GM19452 (cell line): ENCODE results near the gene COMMD6.

Source experiments
- ATAC-seq: cut with Tn5 transposase; IDR thresholded peaks from one replicate; pipeline ENCODE4 v1.9.1; 2021; ENCODE audit not compliant: unreplicated experiment

COMMD6 gene

GRCh38 chr13:75485286-75486062 lies 52.2 kb downstream of the COMMD6 start:
- ATAC-seq, result no peak

DNA sequence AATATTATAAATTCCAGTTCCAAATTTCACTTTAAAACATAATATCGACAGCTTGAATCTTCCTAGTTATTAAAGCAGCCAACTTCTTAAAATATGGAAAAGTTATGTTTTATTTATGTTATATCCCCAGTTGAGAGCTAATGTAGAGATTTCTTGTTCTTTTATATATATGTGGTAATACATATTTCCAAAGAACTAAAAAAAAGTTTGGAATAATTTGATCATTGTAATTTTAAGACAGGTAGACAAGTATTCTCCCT lies 54.9 kb downstream of the COMMD6 start:
- ATAC-seq, result no peak

DNA sequence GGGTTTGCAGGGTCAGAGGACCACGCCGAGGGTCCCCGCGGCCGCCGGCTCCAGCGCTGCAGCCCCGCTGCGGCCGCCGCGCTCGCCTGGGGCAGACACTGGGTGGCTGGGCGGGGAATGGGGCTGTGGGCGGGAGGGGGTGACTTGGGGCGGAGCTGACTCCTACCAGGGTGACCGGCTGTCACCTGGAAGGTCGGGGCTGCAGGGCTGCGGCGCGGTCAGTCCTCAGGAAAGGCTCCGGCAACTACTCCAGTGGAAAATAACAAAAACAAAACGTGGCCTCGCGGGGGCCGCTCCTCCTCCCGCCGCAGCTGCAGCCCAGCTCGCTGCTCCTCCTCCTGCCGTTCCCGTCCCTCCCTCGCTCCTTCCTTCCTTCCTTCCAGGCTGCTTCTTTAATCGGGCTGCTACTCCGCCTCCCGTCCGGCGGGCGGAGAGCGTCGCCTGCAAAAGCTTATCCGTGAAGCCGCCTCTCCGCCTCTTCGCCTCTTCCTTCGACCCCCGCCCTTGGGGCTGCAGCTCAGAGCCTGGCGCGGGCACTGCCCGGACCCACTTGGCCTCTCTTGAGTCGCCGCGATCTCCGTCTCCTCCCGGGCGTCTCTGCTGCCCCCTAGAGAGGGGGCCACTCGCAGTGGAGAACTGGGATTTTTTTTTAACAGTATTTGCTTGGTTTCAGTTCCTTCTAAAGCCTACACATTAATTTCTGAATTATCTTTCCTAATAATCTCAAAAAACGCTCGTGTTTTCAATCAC lies 55.4 kb downstream of the COMMD6 start, which contains the start of gene TBC1D4:
TBC1D4 (minus strand) TSS at position 100 of the 750 bp plus-strand sequence. CDS start 402 bp downstream, outside the sequence.
- ATAC-seq, result peak; percentile 74

DNA sequence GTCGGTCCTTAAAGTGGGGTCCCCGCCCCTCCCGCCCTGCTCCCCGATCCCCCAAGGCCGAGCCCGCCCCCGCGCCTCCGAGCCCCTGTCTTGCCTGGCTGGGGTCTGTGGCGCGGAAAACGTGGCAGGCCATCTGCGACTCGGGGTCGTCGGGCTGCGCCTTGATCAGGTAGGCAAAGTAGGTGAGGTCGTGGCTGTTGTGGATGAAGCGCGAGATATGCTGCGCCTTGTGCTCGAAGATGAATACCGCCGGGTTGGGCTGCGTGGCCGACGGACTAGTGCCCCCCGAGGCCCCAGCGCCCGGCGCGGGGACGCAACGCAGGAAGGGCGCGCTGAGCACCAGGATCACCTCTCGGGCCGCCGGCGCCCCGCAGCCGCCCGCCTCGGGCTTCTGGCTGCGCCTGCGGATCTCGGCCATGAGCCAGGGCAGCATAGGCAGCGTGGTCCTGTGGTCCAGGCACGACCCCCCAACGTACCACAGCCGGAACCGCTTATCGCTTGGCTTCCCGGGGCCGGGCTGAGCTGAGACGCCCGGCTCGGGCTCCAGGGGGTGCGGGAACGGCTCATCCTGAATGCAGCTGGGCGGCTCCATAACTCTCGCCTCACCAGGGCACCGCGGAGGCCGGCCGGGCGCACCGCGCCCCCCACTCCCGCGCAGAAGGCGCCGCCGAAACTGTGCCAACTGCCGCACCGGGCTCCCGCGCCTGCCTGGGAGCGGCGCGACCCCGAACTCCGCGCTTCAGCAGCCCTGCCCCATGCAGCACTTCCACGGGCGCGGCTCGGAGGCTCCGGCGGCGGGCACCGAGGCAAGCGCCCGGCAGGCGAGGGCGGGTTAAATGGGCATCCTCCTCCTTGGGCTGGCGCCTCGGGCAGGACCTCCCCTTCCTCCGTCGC lies 56.2 kb downstream of the COMMD6 start:
- peak; percentile 23 for ATAC-seq

- peak; percentile 14 for ATAC-seq
These were observed 56.9 kb downstream of the COMMD6 start for GRCh38 chr13:75480671-75481175.

DNA sequence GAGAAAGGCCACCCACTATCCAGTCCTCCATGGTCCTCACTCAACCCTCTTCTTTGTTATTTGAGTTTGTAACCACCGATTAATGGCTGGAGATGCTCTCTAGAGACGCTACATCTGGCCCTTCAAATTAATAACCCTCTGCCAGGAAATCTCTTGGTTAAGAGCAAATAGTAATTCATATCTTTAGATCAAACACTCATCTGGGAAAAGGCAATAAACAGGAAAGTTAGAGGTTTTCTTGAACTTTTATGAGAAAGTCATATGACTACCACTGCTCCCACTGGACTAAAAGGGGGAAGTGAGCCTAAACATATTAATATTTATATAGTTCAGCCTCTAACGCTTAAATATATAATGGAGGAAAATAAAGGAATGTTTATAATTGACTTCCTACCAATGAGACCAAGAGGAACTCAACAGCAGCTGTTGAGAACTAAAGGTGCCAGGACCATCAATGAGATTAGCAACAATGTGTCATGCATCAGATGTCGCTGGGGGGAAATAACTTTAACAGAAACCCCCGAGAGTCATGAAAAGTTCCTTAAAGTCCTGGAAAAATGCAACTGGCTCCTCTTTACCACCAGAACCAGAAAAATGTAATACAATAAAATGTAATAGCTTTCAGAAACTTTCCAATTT lies 58.4 kb downstream of the COMMD6 start:
- ATAC-seq, result no peak

GRCh38 chr13:75478659-75479058 lies 59.0 kb downstream of the COMMD6 start:
- no peak for ATAC-seq
